Measurements from ENCODE around the gene CD82.

The CD82 gene

GRCh38 chr11:44572436-44572835 is 7.0 kb downstream of the CD82 start:
- no peak for DNase-seq (ENCODE audit: insufficient read length, low spot score)
- FAIRE-seq = no peak
- TF ChIP-seq PAX5 (IDR thresholded peaks at IDR 0.05; ENCODE audit: insufficient read depth, low read length, severe bottlenecking) = no peak
- TF ChIP-seq TAF1 (IDR thresholded peaks at IDR 0.05; ENCODE audit: low read depth, low read length) = no peak
- TF ChIP-seq POLR2AphosphoS5 (IDR thresholded peaks at IDR 0.05; ENCODE audit: low read depth, low read length) = no peak
- no peak for TF ChIP-seq POU2F2 (IDR thresholded peaks at IDR 0.05; ENCODE audit: low read depth, low read length)
- TF ChIP-seq POLR2A (IDR thresholded peaks at IDR 0.05; ENCODE audit: low read depth, low read length) = no peak
- no peak for TF ChIP-seq SPI1 (IDR thresholded peaks at IDR 0.05; ENCODE audit: low read depth, low read length)

- DNase-seq (ENCODE audit: insufficient read length, low spot score) (no peak), FAIRE-seq (no peak)
Observed at GRCh38 chr11:44572884-44573283, 7.4 kb downstream of the CD82 start.

DNA sequence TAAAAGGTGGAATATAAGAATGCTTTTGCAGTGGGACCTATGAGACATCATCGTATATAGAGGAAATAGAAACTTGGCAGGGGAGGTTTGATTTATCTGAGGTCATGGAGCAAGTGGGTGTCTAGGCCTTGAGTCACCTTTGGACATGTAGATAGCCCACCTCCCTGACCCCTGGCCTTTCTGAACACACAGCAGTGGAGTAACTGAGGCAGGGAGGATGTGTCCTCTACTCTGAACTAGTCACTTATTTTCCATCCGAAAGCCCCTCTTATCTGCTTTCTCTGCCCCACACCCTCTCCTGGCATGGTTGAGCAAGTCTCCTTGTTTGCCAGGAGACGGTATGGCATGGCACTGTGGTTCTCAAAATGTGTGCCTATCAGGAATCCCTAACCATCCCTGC is 7.9 kb downstream of the CD82 start:
- TF ChIP-seq POLR2A (IDR thresholded peaks at IDR 0.05; ENCODE audit: low read depth, low read length) (0 out of 2 replicates have a peak, but pooled peaks have one; percentile 27), TAF1 (IDR thresholded peaks at IDR 0.05; ENCODE audit: low read depth, low read length) (no peak)
- DNase-seq (ENCODE audit: insufficient read length, low spot score) (no peak), FAIRE-seq (no peak)

More at GRCh38 chr11:44572884-44573283, 7.4 kb downstream of the CD82 start:
- no peak for TF ChIP-seq POLR2AphosphoS5 (IDR thresholded peaks at IDR 0.05; ENCODE audit: low read depth, low read length)
- no peak for TF ChIP-seq TAF1 (IDR thresholded peaks at IDR 0.05; ENCODE audit: low read depth, low read length)
- TF ChIP-seq POU2F2 (IDR thresholded peaks at IDR 0.05; ENCODE audit: low read depth, low read length) = no peak
- no peak for TF ChIP-seq POLR2A (IDR thresholded peaks at IDR 0.05; ENCODE audit: low read depth, low read length)
- no peak for TF ChIP-seq SPI1 (IDR thresholded peaks at IDR 0.05; ENCODE audit: low read depth, low read length)
- no peak for TF ChIP-seq PAX5 (IDR thresholded peaks at IDR 0.05; ENCODE audit: insufficient read depth, low read length, severe bottlenecking)

GRCh38 chr11:44574610-44575287 is 9.3 kb downstream of the CD82 start:
- TF ChIP-seq POLR2AphosphoS5 (IDR thresholded peaks at IDR 0.05; ENCODE audit: low read depth, low read length) (no peak), SPI1 (IDR thresholded peaks at IDR 0.05; ENCODE audit: low read depth, low read length) (no peak), TAF1 (IDR thresholded peaks at IDR 0.05; ENCODE audit: low read depth, low read length) (no peak), PAX5 (IDR thresholded peaks at IDR 0.05; ENCODE audit: insufficient read depth, low read length, severe bottlenecking) (no peak), POLR2A (IDR thresholded peaks at IDR 0.05; ENCODE audit: low read depth, low read length) (no peak), POU2F2 (IDR thresholded peaks at IDR 0.05; ENCODE audit: low read depth, low read length) (no peak)
- no peak for FAIRE-seq
- DNase-seq (ENCODE audit: insufficient read length, low spot score) = no peak

- TF ChIP-seq TAF1 (IDR thresholded peaks at IDR 0.05; ENCODE audit: low read depth, low read length) (0 out of 2 replicates have a peak, but pooled peaks have one; percentile 6), POU2F2 (IDR thresholded peaks at IDR 0.05; ENCODE audit: low read depth, low read length) (no peak)
- FAIRE-seq (peak; percentile 90), DNase-seq (ENCODE audit: insufficient read length, low spot score) (no peak)
Observed at GRCh38 chr11:44575288-44575672, 9.8 kb downstream of the CD82 start.

DNA sequence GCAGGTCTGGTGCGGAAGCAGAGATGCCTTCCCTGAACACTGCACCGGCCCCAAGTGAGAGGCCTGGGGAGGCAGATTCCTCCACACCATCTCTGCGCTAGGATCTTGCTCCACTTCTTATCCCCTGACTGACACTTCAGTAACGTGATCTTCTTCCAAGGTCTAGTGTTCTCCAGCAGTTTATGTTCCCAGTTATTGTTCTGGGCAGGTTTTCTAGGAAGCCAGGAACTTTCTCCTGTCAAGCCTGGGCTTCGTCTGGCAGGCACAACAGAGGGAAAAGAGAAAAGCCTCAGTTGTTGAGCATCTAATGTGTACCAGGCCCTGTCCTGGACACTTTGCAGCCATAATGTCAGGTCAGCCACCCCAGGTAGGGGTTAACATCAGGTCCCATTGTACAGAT is 10.5 kb downstream of the CD82 start:
- TF ChIP-seq POLR2A (IDR thresholded peaks at IDR 0.05; ENCODE audit: low read depth, low read length) = no peak
- TF ChIP-seq POU2F2 (IDR thresholded peaks at IDR 0.05; ENCODE audit: low read depth, low read length) = no peak
- no peak for TF ChIP-seq PAX5 (IDR thresholded peaks at IDR 0.05; ENCODE audit: insufficient read depth, low read length, severe bottlenecking)
- no peak for TF ChIP-seq TAF1 (IDR thresholded peaks at IDR 0.05; ENCODE audit: low read depth, low read length)
- no peak for TF ChIP-seq SPI1 (IDR thresholded peaks at IDR 0.05; ENCODE audit: low read depth, low read length)
- TF ChIP-seq POLR2AphosphoS5 (IDR thresholded peaks at IDR 0.05; ENCODE audit: low read depth, low read length) = no peak
- FAIRE-seq = peak; percentile 35
- DNase-seq (ENCODE audit: insufficient read length, low spot score) = no peak

GRCh38 chr11:44576656-44577055 is 11.2 kb downstream of the CD82 start:
- TF ChIP-seq TAF1 (IDR thresholded peaks at IDR 0.05; ENCODE audit: low read depth, low read length) = no peak
- TF ChIP-seq POLR2A (IDR thresholded peaks at IDR 0.05; ENCODE audit: low read depth, low read length) = no peak
- no peak for TF ChIP-seq SPI1 (IDR thresholded peaks at IDR 0.05; ENCODE audit: low read depth, low read length)
- no peak for TF ChIP-seq POLR2AphosphoS5 (IDR thresholded peaks at IDR 0.05; ENCODE audit: low read depth, low read length)
- no peak for TF ChIP-seq PAX5 (IDR thresholded peaks at IDR 0.05; ENCODE audit: insufficient read depth, low read length, severe bottlenecking)
- TF ChIP-seq POU2F2 (IDR thresholded peaks at IDR 0.05; ENCODE audit: low read depth, low read length) = no peak
- FAIRE-seq = no peak

DNA sequence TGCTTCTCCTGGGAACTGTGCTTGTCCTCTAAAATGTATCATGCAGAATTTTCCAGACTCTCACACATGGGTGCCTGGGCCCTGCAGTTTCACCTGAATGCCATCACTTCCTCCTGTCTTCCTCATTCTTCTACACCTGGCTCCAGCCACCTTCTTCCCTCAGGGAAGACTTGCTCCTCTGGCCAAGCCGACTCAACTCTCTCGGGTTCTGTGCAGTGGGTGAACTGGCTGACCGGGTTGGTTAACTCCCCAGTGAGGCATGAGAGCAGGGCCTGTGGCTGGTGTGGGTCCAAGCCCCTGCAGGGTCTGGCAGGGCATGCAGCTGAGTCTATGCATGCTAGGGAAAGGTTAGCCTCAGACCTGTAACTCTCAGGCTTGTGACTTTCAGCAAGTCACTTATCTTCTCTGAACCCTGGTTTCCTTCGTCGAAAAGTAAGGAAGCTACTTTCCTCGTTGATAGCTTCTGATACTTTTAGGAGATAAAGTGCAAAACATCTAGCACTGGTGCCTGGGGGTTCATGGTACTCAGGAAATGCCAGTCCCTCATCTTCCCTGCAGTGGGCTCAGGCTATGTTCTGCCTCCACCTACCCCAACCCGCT is 11.9 kb downstream of the CD82 start:
- TF ChIP-seq POLR2A (IDR thresholded peaks at IDR 0.05; ENCODE audit: low read depth, low read length) (no peak), POU2F2 (IDR thresholded peaks at IDR 0.05; ENCODE audit: low read depth, low read length) (no peak), PAX5 (IDR thresholded peaks at IDR 0.05; ENCODE audit: insufficient read depth, low read length, severe bottlenecking) (no peak), POLR2AphosphoS5 (IDR thresholded peaks at IDR 0.05; ENCODE audit: low read depth, low read length) (no peak), TAF1 (IDR thresholded peaks at IDR 0.05; ENCODE audit: low read depth, low read length) (no peak), SPI1 (IDR thresholded peaks at IDR 0.05; ENCODE audit: low read depth, low read length) (peak; percentile 25; the same call in 1 of the 2 replicates)
- DNase-seq (ENCODE audit: insufficient read length, low spot score) = no peak
- FAIRE-seq = peak; percentile 69

More at GRCh38 chr11:44576656-44577055, 11.2 kb downstream of the CD82 start:
- no peak for DNase-seq (ENCODE audit: insufficient read length, low spot score)

DNA sequence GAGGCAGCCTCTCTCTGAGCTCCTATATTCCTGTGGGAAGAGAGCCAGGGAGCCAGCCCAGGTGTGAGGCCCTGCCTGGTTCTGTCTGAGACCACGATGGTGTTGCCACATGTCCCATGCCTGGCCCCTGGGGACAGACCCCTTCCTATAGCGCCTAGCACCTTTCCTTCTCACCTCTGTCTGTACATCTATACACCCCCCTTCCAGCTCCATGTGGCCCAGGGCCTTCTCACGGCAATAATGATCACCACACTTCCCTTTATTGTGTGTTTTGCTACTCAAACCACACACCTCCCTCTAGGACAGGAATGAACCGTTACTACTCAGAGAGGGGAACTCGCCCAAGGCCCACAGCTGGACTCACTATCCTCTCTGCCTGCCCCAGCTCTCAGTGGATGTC is 12.8 kb downstream of the CD82 start:
- FAIRE-seq = peak; percentile 76
- no peak for DNase-seq (ENCODE audit: insufficient read length, low spot score)
- TF ChIP-seq SPI1 (IDR thresholded peaks at IDR 0.05; ENCODE audit: low read depth, low read length) (peak; percentile 84), POLR2AphosphoS5 (IDR thresholded peaks at IDR 0.05; ENCODE audit: low read depth, low read length) (no peak)

GRCh38 chr11:44579302-44579761 is 13.9 kb downstream of the CD82 start:
- FAIRE-seq = no peak
- TF ChIP-seq TAF1 (IDR thresholded peaks at IDR 0.05; ENCODE audit: low read depth, low read length) = no peak
- no peak for TF ChIP-seq PAX5 (IDR thresholded peaks at IDR 0.05; ENCODE audit: insufficient read depth, low read length, severe bottlenecking)
- TF ChIP-seq POU2F2 (IDR thresholded peaks at IDR 0.05; ENCODE audit: low read depth, low read length) = no peak
- TF ChIP-seq POLR2A (IDR thresholded peaks at IDR 0.05; ENCODE audit: low read depth, low read length) = no peak
- no peak for TF ChIP-seq SPI1 (IDR thresholded peaks at IDR 0.05; ENCODE audit: low read depth, low read length)
- no peak for TF ChIP-seq POLR2AphosphoS5 (IDR thresholded peaks at IDR 0.05; ENCODE audit: low read depth, low read length)
- DNase-seq (ENCODE audit: insufficient read length, low spot score) = no peak
